ENCODE data around the gene ALS2CL.

ALS2CL gene

DNA sequence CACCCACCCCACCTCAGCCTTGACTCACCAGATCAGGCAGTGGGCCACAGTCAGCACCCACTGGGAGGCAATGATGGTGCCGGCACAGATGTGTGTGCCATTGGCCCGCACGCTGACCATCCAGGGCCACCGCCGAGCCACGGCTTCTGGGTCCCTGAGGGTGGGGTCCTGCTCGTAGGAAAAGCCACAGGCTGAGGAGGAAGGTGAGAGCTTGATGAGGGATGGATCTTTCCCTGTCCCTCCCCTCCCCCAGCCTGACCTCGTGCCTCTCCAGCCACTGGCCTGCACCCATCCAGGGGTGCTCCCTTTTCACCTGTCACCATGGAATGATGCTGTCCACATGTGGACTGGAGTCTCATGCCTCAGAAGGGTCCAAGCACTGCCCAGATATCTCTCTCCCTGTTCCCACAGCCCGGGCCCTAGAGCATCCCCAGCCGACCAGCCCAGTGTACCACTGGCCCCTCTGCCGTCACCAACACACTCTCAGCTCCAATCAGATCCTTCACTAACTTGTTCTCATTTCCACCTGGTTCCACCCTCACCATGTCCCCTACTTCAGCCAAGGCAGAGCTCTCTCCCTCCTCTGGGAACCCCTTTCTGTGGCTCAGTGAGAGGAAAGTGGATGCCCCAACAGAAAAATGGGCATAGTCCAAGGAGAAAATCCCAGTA lies 22.2 kb upstream of the ALS2CL start:
- TF ChIP-seq EP300 (IDR thresholded peaks at IDR 0.05; ENCODE audit: borderline replicate concordance) = no peak
- no peak for TF ChIP-seq FOXM1 (IDR thresholded peaks at IDR 0.05; ENCODE audit: borderline replicate concordance, low read depth)
- TF ChIP-seq RAD21 (IDR thresholded peaks at IDR 0.05; ENCODE audit: low read depth) = no peak
- TF ChIP-seq TAF1 (IDR thresholded peaks at IDR 0.05; ENCODE audit: low read depth) = no peak
- TF ChIP-seq, protein P1, sequence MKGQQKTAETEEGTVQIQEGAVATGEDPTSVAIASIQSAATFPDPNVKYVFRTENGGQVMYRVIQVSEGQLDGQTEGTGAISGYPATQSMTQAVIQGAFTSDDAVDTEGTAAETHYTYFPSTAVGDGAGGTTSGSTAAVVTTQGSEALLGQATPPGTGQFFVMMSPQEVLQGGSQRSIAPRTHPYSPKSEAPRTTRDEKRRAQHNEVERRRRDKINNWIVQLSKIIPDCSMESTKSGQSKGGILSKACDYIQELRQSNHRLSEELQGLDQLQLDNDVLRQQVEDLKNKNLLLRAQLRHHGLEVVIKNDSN (IDR thresholded peaks at IDR 0.05) = no peak
- TF ChIP-seq NFIC (IDR thresholded peaks at IDR 0.05) = no peak
- TF ChIP-seq TEAD4 (IDR thresholded peaks at IDR 0.05) = no peak
- TF ChIP-seq MAX (IDR thresholded peaks at IDR 0.05) = no peak
- no peak for TF ChIP-seq CREB1 (IDR thresholded peaks at IDR 0.05; ENCODE audit: low read depth)
- no peak for TF ChIP-seq CEBPB (IDR thresholded peaks at IDR 0.05)
- TF ChIP-seq, protein P2, sequence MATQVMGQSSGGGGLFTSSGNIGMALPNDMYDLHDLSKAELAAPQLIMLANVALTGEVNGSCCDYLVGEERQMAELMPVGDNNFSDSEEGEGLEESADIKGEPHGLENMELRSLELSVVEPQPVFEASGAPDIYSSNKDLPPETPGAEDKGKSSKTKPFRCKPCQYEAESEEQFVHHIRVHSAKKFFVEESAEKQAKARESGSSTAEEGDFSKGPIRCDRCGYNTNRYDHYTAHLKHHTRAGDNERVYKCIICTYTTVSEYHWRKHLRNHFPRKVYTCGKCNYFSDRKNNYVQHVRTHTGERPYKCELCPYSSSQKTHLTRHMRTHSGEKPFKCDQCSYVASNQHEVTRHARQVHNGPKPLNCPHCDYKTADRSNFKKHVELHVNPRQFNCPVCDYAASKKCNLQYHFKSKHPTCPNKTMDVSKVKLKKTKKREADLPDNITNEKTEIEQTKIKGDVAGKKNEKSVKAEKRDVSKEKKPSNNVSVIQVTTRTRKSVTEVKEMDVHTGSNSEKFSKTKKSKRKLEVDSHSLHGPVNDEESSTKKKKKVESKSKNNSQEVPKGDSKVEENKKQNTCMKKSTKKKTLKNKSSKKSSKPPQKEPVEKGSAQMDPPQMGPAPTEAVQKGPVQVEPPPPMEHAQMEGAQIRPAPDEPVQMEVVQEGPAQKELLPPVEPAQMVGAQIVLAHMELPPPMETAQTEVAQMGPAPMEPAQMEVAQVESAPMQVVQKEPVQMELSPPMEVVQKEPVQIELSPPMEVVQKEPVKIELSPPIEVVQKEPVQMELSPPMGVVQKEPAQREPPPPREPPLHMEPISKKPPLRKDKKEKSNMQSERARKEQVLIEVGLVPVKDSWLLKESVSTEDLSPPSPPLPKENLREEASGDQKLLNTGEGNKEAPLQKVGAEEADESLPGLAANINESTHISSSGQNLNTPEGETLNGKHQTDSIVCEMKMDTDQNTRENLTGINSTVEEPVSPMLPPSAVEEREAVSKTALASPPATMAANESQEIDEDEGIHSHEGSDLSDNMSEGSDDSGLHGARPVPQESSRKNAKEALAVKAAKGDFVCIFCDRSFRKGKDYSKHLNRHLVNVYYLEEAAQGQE (IDR thresholded peaks at IDR 0.05; ENCODE audit: low read depth) = no peak
- no peak for TF ChIP-seq YY1 (IDR thresholded peaks at IDR 0.05; ENCODE audit: low read depth)
- no peak for TF ChIP-seq TCF12 (IDR thresholded peaks at IDR 0.05; ENCODE audit: low read depth)
- TF ChIP-seq EGR1 (IDR thresholded peaks at IDR 0.05) = no peak
- no peak for TF ChIP-seq ZBTB7A (IDR thresholded peaks at IDR 0.05; ENCODE audit: low read depth)

DNA sequence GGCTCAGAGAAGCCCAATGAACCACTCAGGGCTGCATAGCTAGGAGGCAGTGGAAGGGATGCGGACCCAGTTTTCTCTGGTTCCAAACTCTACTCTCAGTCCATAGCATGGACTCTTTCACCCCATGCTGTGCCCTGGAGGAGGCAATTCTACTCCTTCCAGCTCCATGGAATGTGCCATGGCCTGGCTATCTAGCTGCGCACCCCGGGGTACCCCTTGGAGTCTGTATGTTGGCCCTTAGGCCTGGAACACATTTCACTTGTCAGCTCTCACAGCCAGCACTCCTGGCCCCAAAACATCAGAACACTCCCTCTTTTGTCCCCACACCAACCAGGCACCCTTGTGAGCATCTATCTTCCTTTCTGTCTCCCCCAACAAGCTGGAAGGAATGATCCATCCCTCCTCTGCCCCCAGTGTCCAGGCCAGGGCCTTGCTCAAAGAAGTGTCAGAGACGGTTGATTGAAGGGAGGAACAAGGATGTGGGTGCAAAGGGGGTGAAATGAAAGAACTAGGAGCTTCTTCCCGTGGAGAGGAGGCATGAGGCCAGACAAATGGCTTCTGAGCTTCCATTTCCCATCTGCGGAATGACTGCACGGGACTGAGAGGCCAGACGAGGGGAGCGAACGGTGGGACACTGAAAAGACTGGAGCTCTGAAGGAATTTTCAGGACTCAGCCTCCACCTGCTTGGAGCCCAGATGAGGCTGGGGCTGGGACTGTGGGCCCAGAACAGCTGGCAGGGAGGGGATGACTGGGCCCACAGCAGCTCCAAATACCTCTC lies 21.4 kb upstream of the ALS2CL start:
- TF ChIP-seq ZBTB7A (IDR thresholded peaks at IDR 0.05; ENCODE audit: low read depth) (no peak), FOXM1 (IDR thresholded peaks at IDR 0.05; ENCODE audit: borderline replicate concordance, low read depth) (no peak), EGR1 (IDR thresholded peaks at IDR 0.05) (no peak)

- TF ChIP-seq CREB1 (IDR thresholded peaks at IDR 0.05; ENCODE audit: low read depth) (no peak), ZBTB7A (IDR thresholded peaks at IDR 0.05; ENCODE audit: low read depth) (no peak), TEAD4 (IDR thresholded peaks at IDR 0.05) (no peak)
These were observed 20.5 kb upstream of the ALS2CL start for GRCh38 chr3:46713898-46714552.

GRCh38 chr3:46713050-46713897 lies 19.8 kb upstream of the ALS2CL start:
- no peak for TF ChIP-seq TEAD4 (IDR thresholded peaks at IDR 0.05)
- no peak for TF ChIP-seq EP300 (IDR thresholded peaks at IDR 0.05; ENCODE audit: borderline replicate concordance)
- TF ChIP-seq EGR1 (IDR thresholded peaks at IDR 0.05) = no peak
- TF ChIP-seq, protein P2 (IDR thresholded peaks at IDR 0.05; ENCODE audit: low read depth) = no peak
- no peak for TF ChIP-seq TCF12 (IDR thresholded peaks at IDR 0.05; ENCODE audit: low read depth)
- no peak for TF ChIP-seq MAX (IDR thresholded peaks at IDR 0.05)
- TF ChIP-seq FOXM1 (IDR thresholded peaks at IDR 0.05; ENCODE audit: borderline replicate concordance, low read depth) = no peak

DNA sequence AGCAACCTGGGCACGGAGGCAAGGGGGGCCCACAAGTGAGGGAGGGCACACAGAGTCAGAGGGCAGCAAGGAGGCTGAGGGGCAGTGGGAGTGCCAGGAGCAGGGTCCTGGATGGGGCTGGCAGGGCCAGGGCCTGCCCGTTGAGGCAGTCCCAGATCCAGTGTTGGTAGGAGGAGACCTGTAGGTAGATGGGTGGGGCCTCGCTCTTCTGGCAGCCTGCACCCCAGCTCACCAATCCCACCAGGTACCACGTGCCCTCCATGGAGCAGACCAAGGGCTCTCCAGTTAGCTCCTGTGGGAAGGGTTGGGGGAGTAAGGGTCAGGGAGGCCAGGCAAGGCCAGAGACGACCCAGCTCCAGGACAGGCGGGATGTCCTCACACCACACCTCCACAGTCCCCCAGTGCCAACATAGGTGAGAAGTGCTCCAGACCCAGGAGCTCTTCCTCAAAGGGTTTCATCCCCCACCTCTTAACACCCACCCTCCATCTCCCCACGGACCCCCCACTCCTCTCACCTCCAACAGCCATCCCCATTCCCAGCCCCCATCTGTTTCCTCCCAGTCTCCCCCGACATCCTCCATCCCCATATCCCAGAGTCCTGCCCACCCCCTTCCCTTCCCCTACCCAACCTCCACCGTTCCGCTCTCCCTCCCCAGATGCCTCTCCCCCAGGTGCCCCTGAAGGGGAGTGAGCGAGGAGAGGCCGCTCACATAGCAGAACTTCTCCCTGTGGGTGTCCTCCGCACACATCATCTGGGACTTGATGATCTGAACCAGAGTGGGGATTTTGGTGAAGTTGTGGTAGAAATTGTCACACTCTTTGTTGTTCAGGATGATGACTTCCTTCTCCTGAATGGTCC lies 18.9 kb upstream of the ALS2CL start:
- no peak for TF ChIP-seq TCF12 (IDR thresholded peaks at IDR 0.05; ENCODE audit: low read depth)
- no peak for TF ChIP-seq RAD21 (IDR thresholded peaks at IDR 0.05; ENCODE audit: low read depth)
- TF ChIP-seq, protein P2 (IDR thresholded peaks at IDR 0.05; ENCODE audit: low read depth) = no peak
- TF ChIP-seq, protein P1 (IDR thresholded peaks at IDR 0.05) = no peak
- no peak for TF ChIP-seq EP300 (IDR thresholded peaks at IDR 0.05; ENCODE audit: borderline replicate concordance)
- no peak for TF ChIP-seq EGR1 (IDR thresholded peaks at IDR 0.05)
- no peak for TF ChIP-seq YY1 (IDR thresholded peaks at IDR 0.05; ENCODE audit: low read depth)
- TF ChIP-seq TAF1 (IDR thresholded peaks at IDR 0.05; ENCODE audit: low read depth) = no peak

Measured in Ishikawa (cell line).